A549 (cell line): ENCODE data around the gene UNC93A.

Experiments used
- CHD2 ChIP-seq: fragments of 150-350 bp; IDR thresholded peaks from 2 replicates; pipeline ENCODE4 v1.6.1; 2014; ENCODE audit warnings: low read length; ENCODE audit not compliant: partially characterized antibody
- EP300 ChIP-seq, 2 experiments: fragments of >200 bp; sonication (Bioruptor Twin); formaldehyde crosslinking; IDR thresholded peaks; 2 replicates in 1 of 2; 3 replicates in 1 of 2; pipeline ENCODE4 v1.6.1; 2016 to 2017
- HDAC2 ChIP-seq: fragments of 200-600 bp; sonication (generic); IDR thresholded peaks from 2 replicates; pipeline ENCODE4 v1.6.1; 2016
- MAX ChIP-seq: IDR thresholded peaks from 2 replicates; pipeline ENCODE4 v1.6.1; 2012
- POLR2A ChIP-seq: IDR thresholded peaks from 2 replicates; pipeline ENCODE4 v1.6.1; 2012; ENCODE audit warnings: mild to moderate bottlenecking, low read length
- RAD21 ChIP-seq, 2 experiments: fragments of >200 bp in 1 of 2; sonication (Bioruptor Twin) in 1 of 2; formaldehyde crosslinking in 1 of 2; IDR thresholded peaks in 1 of 2; conservative IDR thresholded peaks in 1 of 2; 2 replicates in 1 of 2; 3 replicates in 1 of 2; pipeline ENCODE4 v1.6.1; 2012 to 2018; ENCODE audit warnings: inconsistent platforms in 1 of 2
- TF ChIP-seq, protein P1 (sequence below): fragments of >200 bp; sonication (Bioruptor Twin); formaldehyde crosslinking; IDR thresholded peaks from 3 replicates; pipeline ENCODE4 v1.5.1; 2016
- TF ChIP-seq, protein P2 (sequence below): fragments of 450-650 bp; IDR thresholded peaks from 2 replicates; pipeline ENCODE4 v1.6.1; 2014; ENCODE audit warnings: antibody characterized with exemption
- TF ChIP-seq, protein P3 (sequence below): fragments of >200 bp; sonication (Bioruptor Twin); formaldehyde crosslinking; IDR thresholded peaks from 2 replicates; pipeline ENCODE4 v1.6.1; 2016

DNA sequence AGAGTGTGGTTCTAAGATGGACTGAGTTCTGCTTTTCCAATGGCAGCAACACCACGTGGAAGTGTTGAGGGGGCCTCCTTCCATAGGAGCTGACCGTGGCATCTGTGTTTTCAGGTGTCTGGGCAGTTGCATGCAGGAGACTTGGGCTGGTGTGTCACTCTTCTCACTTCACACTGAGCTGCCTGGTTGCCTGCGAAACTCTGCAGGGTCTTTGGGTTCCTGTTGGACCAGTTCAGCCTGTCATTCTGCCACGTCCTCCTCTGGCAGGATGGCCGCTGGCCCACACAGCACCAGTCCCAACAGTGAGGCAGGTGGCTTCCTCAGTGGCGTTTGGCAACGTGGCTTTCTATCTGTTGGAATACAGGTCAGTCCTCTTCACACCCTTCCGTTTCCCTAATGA is 16.1 kb upstream of the UNC93A start:
- TF ChIP-seq, protein P1, sequence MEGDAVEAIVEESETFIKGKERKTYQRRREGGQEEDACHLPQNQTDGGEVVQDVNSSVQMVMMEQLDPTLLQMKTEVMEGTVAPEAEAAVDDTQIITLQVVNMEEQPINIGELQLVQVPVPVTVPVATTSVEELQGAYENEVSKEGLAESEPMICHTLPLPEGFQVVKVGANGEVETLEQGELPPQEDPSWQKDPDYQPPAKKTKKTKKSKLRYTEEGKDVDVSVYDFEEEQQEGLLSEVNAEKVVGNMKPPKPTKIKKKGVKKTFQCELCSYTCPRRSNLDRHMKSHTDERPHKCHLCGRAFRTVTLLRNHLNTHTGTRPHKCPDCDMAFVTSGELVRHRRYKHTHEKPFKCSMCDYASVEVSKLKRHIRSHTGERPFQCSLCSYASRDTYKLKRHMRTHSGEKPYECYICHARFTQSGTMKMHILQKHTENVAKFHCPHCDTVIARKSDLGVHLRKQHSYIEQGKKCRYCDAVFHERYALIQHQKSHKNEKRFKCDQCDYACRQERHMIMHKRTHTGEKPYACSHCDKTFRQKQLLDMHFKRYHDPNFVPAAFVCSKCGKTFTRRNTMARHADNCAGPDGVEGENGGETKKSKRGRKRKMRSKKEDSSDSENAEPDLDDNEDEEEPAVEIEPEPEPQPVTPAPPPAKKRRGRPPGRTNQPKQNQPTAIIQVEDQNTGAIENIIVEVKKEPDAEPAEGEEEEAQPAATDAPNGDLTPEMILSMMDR = no peak
- TF ChIP-seq CHD2 (no peak), RAD21 (conservative IDR thresholded peaks at IDR 0.05 in 1 of 2, IDR thresholded peaks at IDR 0.05 in 1 of 2) (no peak), POLR2A (no peak), MAX (no peak), EP300 (IDR thresholded peaks at IDR 0.05) (no peak), HDAC2 (no peak)
- TF ChIP-seq, protein P2, sequence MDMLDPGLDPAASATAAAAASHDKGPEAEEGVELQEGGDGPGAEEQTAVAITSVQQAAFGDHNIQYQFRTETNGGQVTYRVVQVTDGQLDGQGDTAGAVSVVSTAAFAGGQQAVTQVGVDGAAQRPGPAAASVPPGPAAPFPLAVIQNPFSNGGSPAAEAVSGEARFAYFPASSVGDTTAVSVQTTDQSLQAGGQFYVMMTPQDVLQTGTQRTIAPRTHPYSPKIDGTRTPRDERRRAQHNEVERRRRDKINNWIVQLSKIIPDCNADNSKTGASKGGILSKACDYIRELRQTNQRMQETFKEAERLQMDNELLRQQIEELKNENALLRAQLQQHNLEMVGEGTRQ = no peak
- TF ChIP-seq, protein P3, sequence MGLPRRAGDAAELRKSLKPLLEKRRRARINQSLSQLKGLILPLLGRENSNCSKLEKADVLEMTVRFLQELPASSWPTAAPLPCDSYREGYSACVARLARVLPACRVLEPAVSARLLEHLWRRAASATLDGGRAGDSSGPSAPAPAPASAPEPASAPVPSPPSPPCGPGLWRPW = no peak
